NCI-H1417 (cell line): ENCODE results near the gene AP2A2.
A peak's percentile ranks its signal among the peaks of the same experiment; 100 is the strongest.

Experiments used
- DNase-seq, 3 experiments: peaks; one replicate each; lab custom pipeline; 2025; lab: John Stamatoyannopoulos, UW

The AP2A2 gene

DNA sequence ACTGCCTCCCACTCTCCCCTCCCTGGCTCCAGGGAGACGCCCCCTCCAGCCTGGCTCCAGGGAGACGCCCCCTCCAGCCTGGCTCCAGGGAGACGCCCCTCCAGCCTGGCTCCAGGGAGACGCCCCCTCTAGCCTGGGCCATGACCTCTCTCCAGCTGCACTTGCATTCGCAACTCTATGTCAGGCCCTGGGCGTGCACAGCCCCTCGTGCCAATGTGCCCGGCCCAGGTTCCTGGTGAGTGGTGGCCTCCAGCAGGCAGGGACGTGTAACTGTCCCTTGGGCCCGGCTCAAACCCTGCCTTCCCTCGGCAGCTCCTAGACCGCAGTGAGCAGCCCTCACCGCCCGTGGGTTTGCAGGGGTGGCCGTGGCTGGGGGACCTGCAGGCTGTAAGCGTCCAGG, 104.0 kb downstream of the AP2A2 start:
- no peak for DNase-seq

- DNase-seq = no peak
Measured at GRCh38 chr11:1030086-1030485, 104.4 kb downstream of the AP2A2 start.

DNA sequence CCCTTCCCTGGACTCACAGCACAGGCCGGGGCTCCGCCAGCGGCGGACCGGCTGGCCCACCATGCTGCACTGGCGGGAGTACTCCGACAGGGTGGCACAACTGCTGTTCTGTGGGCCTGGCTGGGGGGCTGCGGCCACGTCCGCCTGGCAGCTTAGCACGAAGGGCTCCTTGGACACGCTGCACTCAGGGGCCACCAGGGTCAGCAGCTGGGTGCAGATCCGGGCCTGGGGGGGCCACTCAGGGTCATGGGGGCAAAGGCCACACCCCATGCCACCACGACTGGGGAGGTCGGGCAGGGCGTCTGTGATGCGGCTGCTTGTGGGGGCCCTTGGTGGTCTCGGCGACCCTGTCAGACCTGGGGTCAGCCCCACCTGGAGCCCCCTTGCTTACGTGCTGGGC, 104.9 kb downstream of the AP2A2 start:
- no peak for DNase-seq

GRCh38 chr11:1031121-1031899, 105.6 kb downstream of the AP2A2 start:
- no peak for DNase-seq

GRCh38 chr11:1032310-1032891, 106.7 kb downstream of the AP2A2 start:
- DNase-seq = no peak

DNA sequence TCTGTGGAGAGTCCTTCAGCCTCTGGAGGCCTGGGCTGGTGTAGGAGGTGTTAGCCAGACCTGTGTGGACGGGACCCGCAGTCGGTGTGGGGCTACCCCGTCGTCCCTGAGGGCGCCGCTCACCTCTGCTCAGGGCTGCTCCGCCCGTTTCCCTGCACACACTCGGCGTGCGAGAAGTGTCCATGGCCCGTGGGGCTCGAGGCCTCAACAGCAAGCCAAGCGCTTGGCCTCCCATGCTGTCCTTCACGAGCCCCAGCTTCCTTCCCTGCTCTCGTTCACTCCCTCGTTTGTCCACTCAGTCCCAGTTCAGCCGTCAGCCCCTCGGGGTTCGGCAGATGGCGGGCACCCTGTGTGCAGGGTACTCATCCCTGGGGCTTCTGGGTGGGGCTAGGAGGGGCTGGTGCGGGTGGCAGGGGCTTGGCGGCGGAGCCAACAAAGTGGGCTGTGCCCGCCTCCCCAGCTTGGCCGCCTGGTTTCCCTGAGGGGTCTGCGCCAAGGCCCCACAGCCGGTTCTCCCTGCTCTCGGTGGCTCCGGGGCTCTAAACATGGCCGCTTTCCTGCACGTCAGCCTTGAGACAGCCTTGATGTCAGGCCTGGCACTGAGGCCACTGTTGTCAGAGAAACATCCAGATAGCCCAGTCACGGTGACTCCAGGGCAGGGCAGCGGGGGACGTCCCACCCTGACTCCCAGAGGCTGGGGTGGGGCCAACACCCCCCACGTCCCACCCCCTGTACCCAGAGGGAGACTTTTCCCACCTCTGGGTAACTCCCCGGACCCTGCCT, 107.5 kb downstream of the AP2A2 start:
- no peak for DNase-seq

DNA sequence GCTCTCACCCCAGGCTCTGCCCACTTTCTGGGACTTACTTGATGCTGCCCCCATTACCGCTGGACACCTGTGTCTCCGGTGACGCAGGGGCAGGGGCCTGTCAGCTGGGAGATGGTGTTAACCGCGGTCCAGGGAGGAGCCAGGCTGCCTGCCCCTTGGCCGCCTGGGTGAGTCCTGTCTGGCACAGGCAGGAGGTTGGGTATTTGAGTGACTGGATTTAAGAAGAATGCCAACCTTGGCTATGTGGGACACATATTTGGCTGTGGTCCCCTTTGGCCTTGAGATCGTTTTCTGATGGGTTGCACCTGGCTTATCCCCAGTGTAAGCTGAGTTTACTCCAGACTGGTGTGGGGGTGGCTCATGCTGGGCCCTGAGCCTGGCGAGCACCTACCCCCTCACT, 108.3 kb downstream of the AP2A2 start:
- DNase-seq = no peak

DNA sequence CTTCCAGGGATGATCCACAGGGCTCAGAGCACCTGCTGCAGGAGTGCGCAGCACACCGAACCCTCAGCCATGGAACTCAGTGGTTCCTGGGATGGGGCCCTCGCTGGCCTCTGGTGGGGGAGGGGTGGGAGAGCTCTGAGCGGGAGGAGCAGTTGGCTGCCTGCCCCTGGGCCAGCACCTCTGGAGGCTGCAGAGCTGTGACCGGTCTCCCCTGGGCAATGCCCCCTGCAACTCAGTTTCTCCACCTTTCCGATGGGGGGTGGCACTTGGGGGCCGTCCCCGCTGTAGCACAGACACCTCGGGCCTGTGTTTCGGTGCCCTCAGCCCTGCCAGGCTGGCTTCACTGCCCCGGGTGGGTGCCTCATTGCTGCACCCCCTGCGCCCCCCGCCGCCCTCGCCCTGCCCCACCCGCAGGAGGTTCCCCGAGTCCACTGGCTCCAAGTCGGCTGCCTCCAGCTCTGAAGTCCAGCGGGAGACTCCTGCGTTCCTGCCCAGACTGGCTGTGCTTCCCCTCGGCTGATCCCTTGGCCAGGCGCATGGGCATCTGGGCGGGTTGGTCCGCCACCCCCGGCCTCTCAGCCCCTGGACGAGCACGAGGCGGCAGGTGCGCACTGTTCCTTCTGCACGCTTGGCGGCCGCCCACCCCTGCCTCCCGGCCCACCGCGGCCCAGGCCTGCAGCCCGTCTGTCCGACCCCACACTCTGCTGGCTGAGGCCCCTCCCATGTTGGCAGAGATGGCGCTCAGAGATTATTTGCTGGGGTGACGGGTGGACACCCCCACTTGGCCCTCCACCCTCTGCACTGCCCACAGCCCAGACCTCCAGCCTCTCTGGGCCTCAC, 109.0 kb downstream of the AP2A2 start:
- DNase-seq = no peak

DNA sequence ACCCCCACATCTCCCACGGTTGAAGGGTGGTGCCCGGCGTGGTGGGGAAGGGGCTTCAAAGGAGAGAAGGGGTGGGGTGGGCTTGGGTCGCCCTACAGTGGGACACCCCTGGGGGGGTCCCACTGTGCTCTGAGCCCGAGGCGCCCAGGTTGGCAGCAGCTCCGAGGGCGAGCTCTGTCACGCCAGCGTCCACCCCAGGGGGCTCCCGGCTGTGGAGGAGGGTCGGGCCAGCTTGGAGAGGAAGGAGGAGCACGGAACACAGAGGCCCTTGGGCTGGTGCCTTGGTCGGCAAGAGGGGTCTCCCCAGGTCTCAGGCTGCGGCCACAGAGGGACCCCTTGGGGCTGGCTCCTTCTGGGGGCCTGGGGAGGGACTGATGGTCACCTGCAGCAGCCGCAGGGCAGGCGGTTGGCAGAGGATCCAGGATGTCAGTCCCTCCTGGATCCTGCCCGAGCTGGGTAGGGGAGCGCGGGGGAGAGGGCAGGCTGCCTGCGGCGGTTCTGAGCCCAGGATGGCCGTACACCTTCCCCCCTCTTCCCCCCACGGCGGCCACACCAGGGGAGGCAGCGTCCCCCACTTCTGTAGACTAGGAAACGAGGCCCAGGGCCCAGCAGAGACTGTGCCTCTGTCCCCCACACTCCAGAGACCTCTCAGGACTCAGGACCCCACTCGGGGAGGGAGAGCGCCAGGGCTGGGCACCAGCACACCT, 110.1 kb downstream of the AP2A2 start:
- DNase-seq = peak in 1 of 3 experiments; percentile 32

- DNase-seq = peak in 2 of 3 experiments; percentile 71 to 78
Measured at GRCh38 chr11:1036303-1036923, 110.7 kb downstream of the AP2A2 start, which contains the start of gene MUC6. Gene MUC6 (minus strand): TSS chr11:1036718. CDS start chr11:1036655, 63 bp downstream.

- DNase-seq = peak in 1 of 3 experiments; percentile 30
Measured at GRCh38 chr11:1036931-1037330, 111.3 kb downstream of the AP2A2 start.

DNA sequence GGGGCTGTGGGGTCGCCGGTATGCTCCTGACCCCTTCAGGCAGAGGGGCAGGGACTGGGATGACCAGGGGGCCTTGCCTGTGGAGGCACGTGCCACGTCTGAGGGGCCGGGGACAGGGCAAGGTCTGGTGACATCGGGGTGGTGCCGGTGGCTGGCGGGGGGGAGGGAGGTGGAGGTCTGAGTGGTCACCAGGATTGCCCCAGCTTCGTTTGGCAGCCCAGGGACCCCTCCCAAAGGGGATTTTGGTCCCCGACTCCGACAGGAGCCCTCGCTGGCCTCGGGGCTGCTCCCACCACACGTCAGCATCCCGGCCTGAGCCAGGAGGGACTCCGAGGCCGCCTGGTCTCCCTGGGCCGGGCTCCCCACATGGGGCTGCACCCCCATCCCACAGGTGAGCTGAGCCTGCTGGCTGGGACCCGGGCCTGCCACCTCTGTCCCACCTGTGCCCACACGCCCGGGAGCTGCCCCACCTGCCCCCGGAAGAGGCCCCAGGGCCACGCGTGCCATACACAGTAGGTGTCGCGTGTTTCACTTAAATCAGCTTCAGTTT, 111.9 kb downstream of the AP2A2 start:
- no peak for DNase-seq

GRCh38 chr11:1038361-1038760, 112.7 kb downstream of the AP2A2 start:
- no peak for DNase-seq

DNA sequence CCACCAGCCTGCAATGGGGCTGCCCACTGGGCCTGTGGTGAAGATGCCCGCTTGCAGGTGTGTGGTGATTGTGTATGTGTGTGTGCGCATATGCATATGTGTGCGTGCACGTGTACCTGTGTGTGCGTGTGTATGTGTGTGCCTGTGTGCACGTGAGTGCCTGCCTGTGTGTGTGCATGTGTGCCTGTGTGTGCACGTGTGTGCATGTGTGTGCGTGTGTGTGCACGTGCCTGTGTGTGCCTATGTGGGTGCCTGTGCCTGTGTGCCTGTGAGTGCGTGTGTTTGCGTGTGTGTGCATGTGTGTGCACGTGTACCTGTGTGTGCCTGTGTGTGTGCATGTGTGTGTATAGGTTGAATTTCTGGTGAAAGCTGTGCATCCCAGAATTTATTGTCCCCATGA, 113.3 kb downstream of the AP2A2 start:
- DNase-seq = no peak

DNA sequence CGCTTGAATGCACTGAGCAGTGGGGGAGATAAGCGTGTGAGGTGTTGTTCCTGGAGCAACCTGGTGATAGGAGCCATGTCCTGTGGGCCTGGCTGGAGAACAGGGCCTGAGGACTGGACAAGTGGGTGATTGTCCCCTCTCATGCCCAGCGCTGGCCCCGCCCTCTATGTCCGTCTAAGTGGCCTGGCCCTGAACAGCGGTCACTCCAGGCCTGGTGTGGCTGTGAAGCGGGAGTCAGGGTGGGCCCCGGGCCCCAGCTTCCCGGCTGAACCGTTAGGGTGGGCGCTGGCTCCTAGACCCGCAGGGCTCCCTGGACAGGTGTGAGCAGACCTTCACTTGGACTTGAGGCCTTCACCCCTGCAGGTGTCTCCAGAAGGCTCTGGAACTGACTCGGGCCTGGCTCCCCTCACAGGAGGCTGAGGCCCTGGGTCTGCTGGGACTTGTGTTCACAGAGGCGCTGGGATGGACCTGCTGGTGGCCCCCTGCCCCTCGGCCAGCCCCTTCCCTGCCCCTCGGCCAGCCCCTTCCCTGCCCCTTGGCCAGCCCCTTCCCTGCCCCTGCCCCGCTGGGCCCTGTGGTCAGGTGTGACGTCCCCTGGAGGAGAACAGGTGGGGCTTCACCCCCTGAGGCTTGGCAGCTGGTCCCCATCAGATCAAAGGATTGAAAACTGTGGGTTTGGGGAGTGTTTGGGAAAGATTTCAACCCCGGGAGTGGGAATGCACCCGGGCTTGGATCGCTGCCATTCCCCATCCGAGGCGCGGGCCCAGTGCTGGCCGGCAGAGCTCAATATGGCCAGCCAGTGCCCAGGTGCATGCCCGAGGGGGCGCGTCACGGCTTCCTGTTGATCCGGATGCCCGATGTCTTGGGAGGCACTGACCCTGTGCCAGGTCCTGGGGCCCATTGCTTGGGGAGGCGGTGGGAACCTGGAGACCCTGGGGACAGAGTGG, 114.1 kb downstream of the AP2A2 start:
- DNase-seq = no peak

GRCh38 chr11:1040428-1041148, 114.9 kb downstream of the AP2A2 start:
- no peak for DNase-seq

GRCh38 chr11:1041149-1041467, 115.4 kb downstream of the AP2A2 start:
- DNase-seq = no peak

GRCh38 chr11:1041471-1041870, 115.8 kb downstream of the AP2A2 start:
- DNase-seq = no peak
